Measurements from ENCODE around the gene RTN4IP1.
"Not testable (repeated sequence)": the region's sequence is repeated elsewhere in the genome, so short reads cannot be mapped to it uniquely, and the experiment has no call there.

The RTN4IP1 gene

DNA sequence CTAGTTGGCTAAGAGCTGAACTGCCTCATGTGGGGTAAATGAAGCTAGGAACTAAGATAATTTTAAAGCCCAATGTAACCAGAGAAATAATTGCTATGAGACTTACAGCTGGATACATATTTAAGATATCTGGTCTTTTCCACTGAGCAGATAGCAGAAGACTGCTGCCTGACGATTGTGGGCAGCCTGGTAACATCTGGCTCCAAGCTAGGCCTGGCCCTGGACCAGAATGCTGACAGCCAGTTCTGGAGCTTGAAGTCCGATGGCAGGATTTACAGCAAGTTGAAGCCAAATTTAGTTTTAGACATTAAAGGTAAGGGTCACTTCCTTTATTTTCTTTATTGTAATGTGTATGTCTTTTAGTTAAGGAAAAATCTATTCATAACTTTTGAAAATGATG is 65.7 kb downstream of the RTN4IP1 start:
- no peak for TF ChIP-seq CTCF (IDR thresholded peaks at IDR 0.05; ENCODE audit: insufficient read depth, low read depth, low read length, missing control alignments)
- no peak overlapping the region for H3K4me3 ChIP-seq (ENCODE audit: low read depth, low read length)
- no peak for DNase-seq (ENCODE audit: low read depth)

GRCh38 chr6:106561686-106562405 is 67.5 kb downstream of the RTN4IP1 start:
- H3K4me3 ChIP-seq (ENCODE audit: low read depth, low read length), result no peak overlapping the region
- TF ChIP-seq CTCF (IDR thresholded peaks at IDR 0.05; ENCODE audit: insufficient read depth, low read depth, low read length, missing control alignments), result no peak
- DNase-seq (ENCODE audit: low read depth), result no peak

GRCh38 chr6:106560996-106561685 is 68.2 kb downstream of the RTN4IP1 start:
- no peak for TF ChIP-seq CTCF (IDR thresholded peaks at IDR 0.05; ENCODE audit: insufficient read depth, low read depth, low read length, missing control alignments)
- no peak for DNase-seq (ENCODE audit: low read depth)
- H3K4me3 ChIP-seq (ENCODE audit: low read depth, low read length), result no peak overlapping the region

DNA sequence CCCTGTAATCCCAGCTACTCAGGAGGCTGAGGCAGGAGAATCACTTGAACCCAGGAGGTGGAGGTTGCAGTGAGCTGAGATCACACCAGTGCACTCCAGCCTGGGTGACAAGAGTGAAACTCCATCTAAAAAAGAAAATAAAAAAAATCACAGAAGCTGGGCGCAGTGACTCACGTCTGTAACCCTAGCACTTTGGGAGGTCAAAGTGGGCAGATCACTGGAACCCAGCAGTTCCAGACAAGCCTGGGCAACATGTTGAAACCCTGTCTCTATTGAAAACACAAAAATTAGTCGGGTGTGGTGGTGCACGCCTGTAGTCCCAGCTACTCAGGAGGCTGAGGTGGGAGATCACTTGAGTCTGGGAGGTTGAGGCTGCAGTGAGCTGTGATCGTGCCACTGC is 69.6 kb downstream of the RTN4IP1 start:
- not testable (repeated sequence) for DNase-seq (ENCODE audit: low read depth); H3K4me3 ChIP-seq (ENCODE audit: low read depth, low read length)

GRCh38 chr6:106558364-106558763 is 70.9 kb downstream of the RTN4IP1 start:
- no peak for TF ChIP-seq CTCF (IDR thresholded peaks at IDR 0.05; ENCODE audit: insufficient read depth, low read depth, low read length, missing control alignments)
- DNase-seq (ENCODE audit: low read depth), result no peak
- no peak overlapping the region for H3K4me3 ChIP-seq (ENCODE audit: low read depth, low read length)

- DNase-seq (ENCODE audit: low read depth), result no peak
- no peak overlapping the region for H3K4me3 ChIP-seq (ENCODE audit: low read depth, low read length)
- TF ChIP-seq CTCF (IDR thresholded peaks at IDR 0.05; ENCODE audit: insufficient read depth, low read depth, low read length, missing control alignments), result no peak
Observed at GRCh38 chr6:106557837-106558236, 71.5 kb downstream of the RTN4IP1 start.

DNA sequence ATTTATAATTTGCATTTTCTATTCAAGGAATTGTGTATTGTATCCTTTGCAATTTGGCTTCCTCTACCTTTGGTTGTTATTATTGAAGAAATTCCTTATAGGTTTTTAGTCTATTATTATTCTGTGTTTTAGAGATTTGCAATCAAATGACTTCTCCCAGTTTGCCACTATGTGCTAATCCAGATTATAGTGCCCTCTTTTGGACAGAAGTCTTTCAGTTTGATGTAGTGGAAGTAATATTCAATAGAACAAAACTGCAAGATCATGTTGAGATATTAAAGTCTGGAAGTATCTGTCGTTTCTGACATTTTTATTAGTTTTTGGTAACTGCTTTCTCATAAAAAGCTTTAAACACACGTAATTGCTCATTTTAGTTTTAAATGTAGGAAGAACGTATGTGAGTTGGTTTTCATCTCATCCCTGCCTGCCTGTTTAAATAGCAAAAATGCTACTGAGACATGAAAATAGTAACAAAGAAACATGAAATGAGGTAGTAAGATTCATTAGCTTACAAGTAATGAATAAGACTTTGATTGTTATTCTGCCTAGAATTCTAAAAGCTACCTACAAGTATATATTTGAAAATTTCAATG is 72.8 kb downstream of the RTN4IP1 start:
- no peak overlapping the region for H3K4me3 ChIP-seq (ENCODE audit: low read depth, low read length)
- no peak for TF ChIP-seq CTCF (IDR thresholded peaks at IDR 0.05; ENCODE audit: insufficient read depth, low read depth, low read length, missing control alignments)
- DNase-seq (ENCODE audit: low read depth), result no peak
